ENCODE results near the gene STRADA. TPM values are rescaled to one million over a fixed set of nuclear protein-coding genes. Genes with fewer than 3 reads are reported as not detected.

Gene STRADA
- total RNA-seq, 3 donors from 2014 or later (not counting 1 experiment from before 2014, with no cell fraction given), result 72.6 to 83.1 (median 78.2) TPM

DNA sequence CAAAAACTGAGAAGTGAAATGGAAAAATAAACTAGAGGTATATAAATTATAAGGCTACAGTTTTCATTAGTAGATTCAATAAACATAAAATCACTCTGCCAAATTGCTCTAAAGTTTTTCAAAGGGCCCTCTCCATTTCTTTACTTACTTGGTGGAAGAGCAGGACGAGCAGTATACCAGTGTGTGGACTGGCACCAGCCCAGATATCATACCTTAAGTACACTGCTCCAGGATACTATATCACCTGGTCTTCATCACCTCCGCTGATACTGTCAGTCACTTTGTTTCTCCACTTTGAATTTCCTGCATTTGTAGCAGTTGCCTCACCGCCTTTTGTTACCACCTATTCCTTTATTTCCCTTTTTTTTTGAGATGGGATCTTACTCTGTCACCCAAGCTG, 81.7 kb downstream of the STRADA start:
- WGBS (ENCODE audit: insufficient coverage), result 96% methylated on average over 3 of the region's 3 CpGs
- H3K27ac Mint-ChIP-seq, result no peak overlapping the region
- H3K36me3 Mint-ChIP-seq, result peaks cover 18% of the 10 kb centered on the region

DNA sequence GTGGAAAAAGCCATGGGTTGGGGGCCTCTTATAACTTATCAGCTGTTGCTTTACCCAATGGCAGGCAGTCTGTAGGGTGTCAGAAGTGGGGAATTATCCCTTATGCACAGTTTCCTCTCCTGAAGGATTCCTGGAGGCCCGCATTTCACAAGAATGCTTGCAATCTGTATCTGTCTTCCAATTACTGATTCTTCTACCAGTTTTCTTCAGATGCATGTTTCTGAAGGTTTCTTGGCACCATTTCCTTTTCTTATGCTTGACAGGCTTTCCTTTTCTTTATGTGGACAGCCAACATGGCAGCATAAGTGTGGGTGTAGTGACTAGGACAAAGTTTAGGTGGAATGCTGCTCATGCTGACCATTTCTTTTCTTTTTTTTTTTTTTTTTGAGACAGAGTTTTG, 83.2 kb downstream of the STRADA start:
- 100% methylated on average over 1 of the region's 1 CpG for WGBS (ENCODE audit: insufficient coverage)

More for the DNA sequence above, 81.7 kb downstream of the STRADA start:
- H3K9me3 Mint-ChIP-seq, result no peaks in the 10 kb centered on the region
- intact Hi-C loops (cut with micrococcal nuclease), result no loop called here
- no peak for DNase-seq
- no peak overlapping the region for H3K27ac ChIP-seq (ENCODE audit: low read length)
- H3K4me1 Mint-ChIP-seq, result peaks cover 7 to 8% of the 10 kb centered on the region in 2 donors
- peaks cover 42% of the 10 kb centered on the region for H3K36me3 ChIP-seq (ENCODE audit: control insufficient read depth, insufficient read depth, low read length)
- ATAC-seq, result no peak
- H3K4me1 ChIP-seq (ENCODE audit: control insufficient read depth, insufficient read depth, low read length), result peaks cover 2% of the 10 kb centered on the region
- H3K27me3 ChIP-seq (ENCODE audit: control insufficient read depth, insufficient read depth, low read length), result no peaks in the 10 kb centered on the region
- H3K4me3 Mint-ChIP-seq, result no peak overlapping the region
- no peaks in the 10 kb centered on the region for H3K27me3 Mint-ChIP-seq (ENCODE audit: low read depth in 2 of 2)
- no peak overlapping the region for H3K4me3 ChIP-seq (ENCODE audit: low read length)
- no peak for TF ChIP-seq CTCF (IDR thresholded peaks at IDR 0.05)
- H3K9me3 ChIP-seq (ENCODE audit: control insufficient read depth, insufficient read depth, low read length), result no peaks in the 10 kb centered on the region

GRCh38 chr17:63657786-63658185, 83.8 kb downstream of the STRADA start:
- Mint-ChIP-seq H3K27me3 (ENCODE audit: low read depth in 2 of 2) (no peaks in the 10 kb centered on the region), H3K4me3 (no peak overlapping the region), H3K36me3 (peaks cover 25% of the 10 kb centered on the region), H3K4me1 (no peaks in the 10 kb centered on the region), H3K9me3 (no peaks in the 10 kb centered on the region), H3K27ac (no peak overlapping the region)
- no peak for TF ChIP-seq CTCF (IDR thresholded peaks at IDR 0.05)
- intact Hi-C loops (cut with micrococcal nuclease), result no loop called here
- Histone ChIP-seq H3K27ac (ENCODE audit: low read length) (no peak overlapping the region), H3K27me3 (ENCODE audit: control insufficient read depth, insufficient read depth, low read length) (no peaks in the 10 kb centered on the region), H3K4me1 (ENCODE audit: control insufficient read depth, insufficient read depth, low read length) (no peaks in the 10 kb centered on the region), H3K4me3 (ENCODE audit: low read length) (no peak overlapping the region), H3K9me3 (ENCODE audit: control insufficient read depth, insufficient read depth, low read length) (no peaks in the 10 kb centered on the region), H3K36me3 (ENCODE audit: control insufficient read depth, insufficient read depth, low read length) (peaks cover 53% of the 10 kb centered on the region)
- ATAC-seq (no peak), DNase-seq (no peak)
- 92% methylated on average over 3 of the region's 3 CpGs for WGBS (ENCODE audit: insufficient coverage)

More for the DNA sequence above, 83.2 kb downstream of the STRADA start:
- H3K27ac Mint-ChIP-seq, result no peak overlapping the region
- no peak for ATAC-seq
- Histone ChIP-seq H3K27me3 (ENCODE audit: control insufficient read depth, insufficient read depth, low read length) (no peaks in the 10 kb centered on the region), H3K4me3 (ENCODE audit: low read length) (no peak overlapping the region), H3K4me1 (ENCODE audit: control insufficient read depth, insufficient read depth, low read length) (no peaks in the 10 kb centered on the region), H3K9me3 (ENCODE audit: control insufficient read depth, insufficient read depth, low read length) (no peaks in the 10 kb centered on the region), H3K27ac (ENCODE audit: low read length) (no peak overlapping the region), H3K36me3 (ENCODE audit: control insufficient read depth, insufficient read depth, low read length) (peaks cover 48% of the 10 kb centered on the region)
- H3K4me1 Mint-ChIP-seq, result no peaks in the 10 kb centered on the region
- H3K4me3 Mint-ChIP-seq, result no peak overlapping the region
- peaks cover 20% of the 10 kb centered on the region for H3K36me3 Mint-ChIP-seq
- intact Hi-C loops (cut with micrococcal nuclease), result no loop called here
- no peak for DNase-seq
- no peaks in the 10 kb centered on the region for H3K27me3 Mint-ChIP-seq (ENCODE audit: low read depth in 2 of 2)
- H3K9me3 Mint-ChIP-seq, result no peaks in the 10 kb centered on the region
- no peak for TF ChIP-seq CTCF (IDR thresholded peaks at IDR 0.05)

DNA sequence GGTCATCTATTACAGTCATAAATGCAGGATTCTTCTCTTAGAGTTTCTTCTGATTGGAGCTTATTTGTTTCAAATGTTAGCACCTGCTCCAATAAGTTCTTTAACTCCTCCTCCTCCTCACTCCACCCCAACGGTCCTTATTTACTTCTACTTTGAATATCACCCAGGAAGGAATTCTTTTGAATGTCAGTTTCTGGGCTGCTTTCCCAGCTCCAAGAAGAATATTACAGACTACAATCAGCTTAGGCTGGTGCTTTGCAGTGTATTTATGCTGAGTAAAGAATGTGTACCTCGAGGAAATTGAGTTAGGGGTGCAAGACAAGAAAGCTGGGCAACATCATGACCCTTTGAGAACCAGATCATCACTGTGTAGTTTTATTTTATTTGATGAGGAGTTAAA, 88.5 kb downstream of the STRADA start:
- H3K9me3 ChIP-seq (ENCODE audit: control insufficient read depth, insufficient read depth, low read length), result no peaks in the 10 kb centered on the region
- Mint-ChIP-seq H3K4me1 (peaks cover 0 to 10% of the 10 kb centered on the region in 2 donors), H3K27ac (no peak overlapping the region), H3K27me3 (ENCODE audit: low read depth in 2 of 2) (no peaks in the 10 kb centered on the region), H3K4me3 (no peak overlapping the region), H3K36me3 (peaks cover 8% of the 10 kb centered on the region), H3K9me3 (no peaks in the 10 kb centered on the region)
- H3K27me3 ChIP-seq (ENCODE audit: control insufficient read depth, insufficient read depth, low read length), result no peaks in the 10 kb centered on the region
- intact Hi-C loops (cut with micrococcal nuclease), result no loop called here
- DNase-seq (no peak), ATAC-seq (no peak)
- no peak for TF ChIP-seq CTCF (IDR thresholded peaks at IDR 0.05)
- H3K36me3 ChIP-seq (ENCODE audit: control insufficient read depth, insufficient read depth, low read length), result peaks cover 35% of the 10 kb centered on the region
- no peak overlapping the region for H3K27ac ChIP-seq (ENCODE audit: low read length)
- no peak overlapping the region for H3K4me3 ChIP-seq (ENCODE audit: low read length)
- WGBS (ENCODE audit: insufficient coverage), result 80% methylated on average over 2 of the region's 2 CpGs
- H3K4me1 ChIP-seq (ENCODE audit: control insufficient read depth, insufficient read depth, low read length), result peaks cover 7% of the 10 kb centered on the region

Data from natural killer cell (primary cell).